Measurements from ENCODE around the gene OGN. TPM values are rescaled to one million over a fixed set of nuclear protein-coding genes. Genes with fewer than 3 reads are reported as not detected.

Gene OGN
- total RNA-seq, 1 experiment from 2014 or later = not detected

- CTCF ChIA-PET = no interaction called here
- TF ChIP-seq CTCF (IDR thresholded peaks at IDR 0.05; ENCODE audit: insufficient read depth in 1 of 2, low read depth in 1 of 2, low read length in 1 of 2, severe bottlenecking in 1 of 2, unreplicated experiment in 1 of 2) = no peak
- H3K4me1 Mint-ChIP-seq (ENCODE audit: low read depth, unreplicated experiment) = no peaks in the 10 kb centered on the region
- H3K27me3 Mint-ChIP-seq (ENCODE audit: insufficient read depth, unreplicated experiment) = no peaks in the 10 kb centered on the region
- Histone ChIP-seq H3K36me3 (ENCODE audit: control insufficient read depth, insufficient read depth, low read length) (no peaks in the 10 kb centered on the region), H3K9me3 (no peaks in the 10 kb centered on the region), H3K4me3 (ENCODE audit: low read depth, low read length) (no peak overlapping the region), H3K27me3 (replicated peaks; ENCODE audit: control insufficient read depth, insufficient read depth, low read length) (no peaks in the 10 kb centered on the region), H3K4me1 (peaks cover 4% of the 10 kb centered on the region)
- no peaks in the 10 kb centered on the region for H3K9me3 Mint-ChIP-seq (ENCODE audit: unreplicated experiment)
- no peak overlapping the region for H3K4me3 Mint-ChIP-seq (ENCODE audit: unreplicated experiment)
- no peaks in the 10 kb centered on the region for H3K36me3 Mint-ChIP-seq (ENCODE audit: insufficient read depth, unreplicated experiment)
- BruUV-seq (replicated peaks) = no TSS peak
- no peak for DNase-seq
- POLR2A ChIA-PET = no interaction called here
- H3K27ac Mint-ChIP-seq (ENCODE audit: unreplicated experiment) = no peak overlapping the region
- intact Hi-C loops (cut with micrococcal nuclease; ENCODE audit: unreplicated experiment) = no loop called here
Observed at GRCh38 chr9:92384375-92384774, 20.0 kb downstream of the OGN start.

GRCh38 chr9:92381775-92382174 lies 22.6 kb downstream of the OGN start:
- no TSS peak for BruUV-seq (replicated peaks)
- no peaks in the 10 kb centered on the region for H3K9me3 ChIP-seq
- no peaks in the 10 kb centered on the region for H3K27me3 ChIP-seq (replicated peaks; ENCODE audit: control insufficient read depth, insufficient read depth, low read length)
- peaks cover 22% of the 10 kb centered on the region for H3K4me1 ChIP-seq
- ChIA-PET POLR2A (no interaction called here), CTCF (no interaction called here)
- H3K4me3 ChIP-seq (ENCODE audit: low read depth, low read length) = no peak overlapping the region
- Mint-ChIP-seq H3K27ac (ENCODE audit: unreplicated experiment) (no peak overlapping the region), H3K27me3 (ENCODE audit: insufficient read depth, unreplicated experiment) (no peaks in the 10 kb centered on the region), H3K4me3 (ENCODE audit: unreplicated experiment) (no peak overlapping the region), H3K9me3 (ENCODE audit: unreplicated experiment) (no peaks in the 10 kb centered on the region), H3K36me3 (ENCODE audit: insufficient read depth, unreplicated experiment) (no peaks in the 10 kb centered on the region), H3K4me1 (ENCODE audit: low read depth, unreplicated experiment) (peaks cover 12% of the 10 kb centered on the region)
- TF ChIP-seq CTCF (IDR thresholded peaks at IDR 0.05; ENCODE audit: insufficient read depth in 1 of 2, low read depth in 1 of 2, low read length in 1 of 2, severe bottlenecking in 1 of 2, unreplicated experiment in 1 of 2) = no peak
- intact Hi-C loops (cut with micrococcal nuclease; ENCODE audit: unreplicated experiment) = no loop called here
- H3K36me3 ChIP-seq (ENCODE audit: control insufficient read depth, insufficient read depth, low read length) = no peaks in the 10 kb centered on the region
- DNase-seq = no peak

GRCh38 chr9:92380603-92381002 lies 23.8 kb downstream of the OGN start:
- Mint-ChIP-seq H3K9me3 (ENCODE audit: unreplicated experiment) (no peaks in the 10 kb centered on the region), H3K4me1 (ENCODE audit: low read depth, unreplicated experiment) (peaks cover 18% of the 10 kb centered on the region), H3K27ac (ENCODE audit: unreplicated experiment) (no peak overlapping the region), H3K4me3 (ENCODE audit: unreplicated experiment) (no peak overlapping the region), H3K36me3 (ENCODE audit: insufficient read depth, unreplicated experiment) (no peaks in the 10 kb centered on the region), H3K27me3 (ENCODE audit: insufficient read depth, unreplicated experiment) (no peaks in the 10 kb centered on the region)
- ChIA-PET CTCF (no interaction called here), POLR2A (no interaction called here)
- Histone ChIP-seq H3K9me3 (no peaks in the 10 kb centered on the region), H3K4me3 (ENCODE audit: low read depth, low read length) (no peak overlapping the region), H3K36me3 (ENCODE audit: control insufficient read depth, insufficient read depth, low read length) (no peaks in the 10 kb centered on the region), H3K27me3 (replicated peaks; ENCODE audit: control insufficient read depth, insufficient read depth, low read length) (no peaks in the 10 kb centered on the region), H3K4me1 (peaks cover 22% of the 10 kb centered on the region)
- no peak for TF ChIP-seq CTCF (IDR thresholded peaks at IDR 0.05; ENCODE audit: insufficient read depth in 1 of 2, low read depth in 1 of 2, low read length in 1 of 2, severe bottlenecking in 1 of 2, unreplicated experiment in 1 of 2)
- no peak for DNase-seq
- intact Hi-C loops (cut with micrococcal nuclease; ENCODE audit: unreplicated experiment) = no loop called here
- no TSS peak for BruUV-seq (replicated peaks)

Measured in Caco-2 (cell line).